HG03571 (cell line): ENCODE measurements around the gene ARHGEF16.

Experiments
- ATAC-seq: cut with Tn5 transposase; IDR thresholded peaks from one replicate; pipeline ENCODE4 v1.9.1; 2021; ENCODE audit not compliant: unreplicated experiment

Gene ARHGEF16

DNA sequence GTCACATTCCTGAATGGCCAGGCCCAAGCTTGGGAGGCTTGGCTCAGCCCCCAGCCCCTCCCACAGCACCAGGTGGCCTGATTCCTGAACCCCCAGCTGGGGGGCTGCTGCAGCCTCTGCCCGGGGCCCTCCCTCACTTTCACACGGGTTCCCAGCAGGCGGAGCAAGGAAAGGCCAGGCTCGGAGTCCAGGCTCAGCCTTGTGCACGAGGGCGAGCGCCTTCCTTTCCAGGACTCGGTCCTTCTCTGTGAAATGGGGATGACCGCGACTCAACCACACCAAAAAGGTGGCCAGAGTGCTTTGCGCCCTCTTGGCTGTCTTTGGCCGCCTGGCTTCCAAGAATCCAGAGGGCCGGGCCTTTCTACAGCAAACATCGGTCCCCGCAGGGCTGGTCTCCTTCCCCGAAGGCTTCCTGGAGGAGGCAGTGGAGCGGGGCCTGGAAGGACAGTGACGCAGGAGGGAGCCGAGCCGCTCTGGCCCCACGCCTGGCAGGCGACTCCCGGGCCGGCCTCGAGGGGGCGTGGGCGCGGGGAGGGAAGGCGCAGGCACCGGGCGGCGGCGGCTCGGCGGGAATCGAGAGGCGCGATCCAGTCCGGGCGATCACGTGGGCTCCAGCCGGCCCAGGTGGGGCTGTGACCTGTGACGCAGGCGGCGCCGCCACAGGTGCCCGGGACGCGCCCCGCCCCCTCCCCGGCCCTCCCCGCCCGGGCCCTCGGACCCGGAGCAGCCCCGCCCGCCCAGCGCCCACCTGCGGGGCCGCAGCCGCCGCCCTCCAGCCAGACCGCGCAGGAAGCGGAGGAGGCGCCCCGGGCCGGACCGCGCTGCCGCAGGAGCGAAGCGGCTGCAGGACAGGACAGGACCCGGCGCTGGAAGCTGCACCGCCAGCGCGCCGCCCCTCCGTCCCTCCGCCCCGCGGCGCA lies at the start of gene ARHGEF16:
Gene ARHGEF16, plus strand, starts transcription at position 775 of the 920 bp plus-strand sequence. CDS start 8,420 bp downstream, outside the sequence.
- ATAC-seq: no peak

DNA sequence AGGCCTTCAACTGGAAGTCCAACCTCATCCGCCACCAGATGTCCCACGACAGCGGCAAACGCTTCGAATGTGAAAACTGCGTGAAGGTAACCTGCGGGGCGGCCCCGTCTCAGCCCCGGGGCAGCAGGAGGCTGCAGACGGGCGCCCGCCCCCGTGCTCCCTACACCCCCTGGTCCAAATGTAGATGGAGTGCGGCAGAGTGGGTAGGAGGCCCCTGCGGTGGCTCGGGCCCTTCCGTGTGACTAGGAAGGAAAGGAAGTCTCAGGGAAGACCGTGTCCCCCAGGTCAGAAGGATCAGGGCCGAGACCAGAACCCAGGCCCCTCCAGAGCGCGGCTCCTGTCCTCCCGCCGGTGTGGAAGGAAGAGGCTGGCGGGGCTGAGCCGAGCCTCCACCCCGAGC lies 49.7 kb upstream of the ARHGEF16 start:
- ATAC-seq: no peak

GRCh38 chr1:3405491-3405890 lies 49.0 kb upstream of the ARHGEF16 start:
- ATAC-seq: no peak

GRCh38 chr1:3405974-3406867 lies 48.2 kb upstream of the ARHGEF16 start:
- no peak for ATAC-seq

- no peak for ATAC-seq
Measured at GRCh38 chr1:3407021-3407420, 47.4 kb upstream of the ARHGEF16 start.

GRCh38 chr1:3408751-3409266 lies 45.7 kb upstream of the ARHGEF16 start:
- ATAC-seq: no peak

DNA sequence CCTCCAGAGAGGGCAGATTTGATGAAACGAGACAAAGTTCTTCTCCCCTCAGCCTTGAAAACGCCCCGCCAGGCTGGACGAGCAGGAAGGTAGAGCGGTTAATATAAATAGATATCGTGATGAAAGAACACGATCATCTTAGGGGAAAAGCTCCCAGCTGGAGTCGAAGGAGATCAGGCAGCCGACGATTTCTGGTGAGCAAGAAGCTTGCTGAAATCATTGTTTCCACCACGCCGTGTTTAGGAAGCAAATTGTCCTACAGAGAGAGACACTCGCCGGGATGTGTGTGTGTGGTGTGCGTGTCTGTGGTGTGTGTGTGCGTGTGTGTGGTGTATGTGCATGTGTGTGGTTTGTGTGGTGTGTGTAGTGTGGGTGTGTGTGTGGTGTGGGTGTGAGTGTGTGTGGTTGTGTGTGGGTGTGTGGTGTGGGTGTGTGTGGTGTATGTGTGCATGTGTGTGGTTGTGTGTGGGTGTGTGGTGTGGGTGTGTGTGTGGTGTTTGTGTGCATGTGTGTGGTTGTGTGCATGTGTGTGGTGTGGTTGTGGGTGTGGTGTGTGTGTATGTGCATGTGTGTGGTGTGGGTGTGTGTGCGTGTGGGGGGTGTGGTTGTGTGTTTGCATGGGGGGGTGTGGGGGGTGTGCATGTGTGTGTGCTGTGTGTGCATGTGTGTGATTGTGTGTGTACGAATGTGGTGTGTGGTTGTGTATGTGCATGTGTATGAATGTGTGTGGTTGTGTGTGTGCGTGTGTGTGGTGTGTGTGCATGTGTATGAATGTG lies 44.9 kb upstream of the ARHGEF16 start:
- ATAC-seq: no peak

- no peak for ATAC-seq
Measured at GRCh38 chr1:3410142-3410925, 44.1 kb upstream of the ARHGEF16 start.

- no peak for ATAC-seq
Measured at GRCh38 chr1:3411806-3412205, 42.7 kb upstream of the ARHGEF16 start.

DNA sequence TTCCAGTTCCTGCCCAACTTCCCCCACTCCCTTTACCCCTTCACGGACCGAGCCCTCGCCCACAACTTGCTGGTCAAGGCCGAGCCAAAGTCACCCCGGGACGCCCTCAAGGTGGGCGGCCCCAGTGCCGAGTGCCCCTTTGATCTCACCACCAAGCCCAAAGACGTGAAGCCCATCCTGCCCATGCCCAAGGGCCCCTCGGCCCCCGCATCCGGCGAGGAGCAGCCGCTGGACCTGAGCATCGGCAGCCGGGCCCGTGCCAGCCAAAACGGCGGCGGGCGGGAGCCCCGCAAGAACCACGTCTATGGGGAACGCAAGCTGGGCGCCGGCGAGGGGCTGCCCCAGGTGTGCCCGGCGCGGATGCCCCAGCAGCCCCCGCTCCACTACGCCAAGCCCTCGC lies 42.1 kb upstream of the ARHGEF16 start:
- ATAC-seq: no peak

DNA sequence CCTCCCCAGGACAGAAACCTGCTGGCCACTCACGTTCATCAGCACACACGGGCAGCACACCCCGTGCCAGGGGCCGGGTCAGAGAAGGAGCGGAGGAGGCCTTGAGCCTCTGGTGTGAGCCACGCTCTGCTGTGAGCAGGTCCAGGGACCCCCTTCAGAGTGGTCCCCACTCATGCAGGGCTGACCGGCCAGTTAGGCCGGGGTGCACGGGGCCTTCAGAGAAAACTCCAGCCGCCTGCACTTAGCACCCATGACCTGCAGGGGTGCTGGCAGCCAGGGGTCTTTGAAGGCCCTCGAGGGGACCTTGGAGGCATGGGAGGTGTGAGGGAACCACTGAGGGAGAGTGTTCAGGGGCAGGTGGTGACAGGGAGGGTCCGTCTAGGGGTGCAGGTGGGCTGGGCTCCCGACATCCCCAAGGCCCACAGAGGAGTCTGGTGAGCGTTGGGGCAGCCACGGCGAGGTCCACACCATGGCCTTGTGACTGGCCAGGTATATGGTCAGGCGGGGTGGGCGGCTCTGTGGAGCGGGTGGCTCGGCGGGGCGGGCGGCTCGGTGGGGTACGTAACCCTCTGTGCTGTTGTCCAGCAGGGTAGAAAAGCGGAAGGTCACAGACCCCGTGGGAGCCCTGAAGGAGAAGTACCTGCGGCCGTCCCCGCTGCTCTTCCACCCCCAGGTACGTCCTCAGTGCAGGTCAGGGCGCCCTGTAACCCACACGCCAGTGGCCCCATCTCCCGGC lies 40.3 kb upstream of the ARHGEF16 start:
- ATAC-seq: no peak

- ATAC-seq: no peak
Measured at GRCh38 chr1:3415260-3416090, 39.0 kb upstream of the ARHGEF16 start.

GRCh38 chr1:3417082-3417739 lies 37.3 kb upstream of the ARHGEF16 start:
- no peak for ATAC-seq

- ATAC-seq: no peak
Measured at GRCh38 chr1:3417934-3418333, 36.5 kb upstream of the ARHGEF16 start.

DNA sequence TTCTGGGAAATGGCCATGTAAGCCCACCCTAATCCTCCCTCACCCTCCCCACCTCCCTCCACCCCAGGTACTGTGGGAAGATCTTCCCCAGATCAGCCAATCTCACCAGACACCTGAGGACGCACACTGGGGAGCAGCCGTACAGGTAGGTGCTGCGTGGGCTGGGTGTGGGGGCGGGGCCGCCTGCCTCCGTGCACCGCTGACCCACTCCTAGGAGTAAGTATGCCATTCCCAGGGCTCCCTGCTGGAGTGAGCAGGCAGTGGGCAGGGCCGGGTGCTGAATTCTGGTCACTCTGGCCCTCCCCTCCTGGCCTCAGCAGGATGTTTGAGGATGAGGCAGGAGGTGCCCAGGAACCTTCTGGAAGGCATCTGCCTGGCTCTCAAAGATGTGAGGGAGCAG lies 35.9 kb upstream of the ARHGEF16 start:
- ATAC-seq: no peak

DNA sequence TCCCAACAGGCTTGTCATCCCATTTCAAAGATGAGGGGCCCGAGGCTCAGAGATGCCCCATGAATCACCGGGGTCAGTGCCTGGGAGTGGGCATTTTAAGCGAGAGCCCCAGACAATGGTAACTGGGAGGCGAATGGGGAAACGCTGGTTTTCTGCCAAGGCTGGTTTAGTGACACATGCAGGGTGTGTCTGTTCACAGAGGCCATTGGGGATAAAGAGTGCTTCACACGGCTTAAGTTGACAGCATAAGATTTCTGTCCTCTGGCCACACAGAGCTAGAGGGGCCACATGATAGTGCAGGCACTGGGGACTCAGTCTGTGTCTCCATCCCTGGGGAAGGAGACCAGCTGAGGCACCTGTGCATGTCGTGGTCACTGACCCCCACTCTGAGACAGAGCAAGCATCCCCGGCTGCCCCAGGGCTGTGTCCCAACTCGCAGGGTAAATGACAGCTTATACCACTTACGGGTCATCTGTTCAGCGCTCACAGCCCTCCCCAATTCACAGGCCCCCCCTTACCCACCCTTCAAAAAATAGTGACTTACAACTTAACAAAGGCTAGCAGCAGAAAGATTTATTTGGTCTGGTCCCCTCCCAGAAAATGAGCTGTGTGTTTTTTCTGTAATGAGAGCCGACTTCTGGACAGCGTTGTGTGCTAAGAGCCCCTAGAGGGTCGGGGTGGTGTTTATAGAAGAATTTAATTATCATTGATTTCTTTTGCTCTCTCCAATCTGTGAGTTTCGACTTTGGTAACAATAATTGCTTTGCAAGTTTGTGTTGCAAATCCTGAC lies 34.9 kb upstream of the ARHGEF16 start:
- no peak for ATAC-seq
